Activated CD4-positive, alpha-beta T cell treated with anti-CD3 and anti-CD28 coated beads, Interleukin-2, amount 50 U/mL, for 24 hours (primary cell): Measurements from ENCODE around the gene PPIC.

Experiments used
- DNase-seq, 2 donors: peaks; one replicate each; pipeline ENCODE4 v3.0.0-alpha.2; 2020; ENCODE audit warnings: low read depth in 1 of 2, low spot score in 1 of 2

The PPIC gene

DNA sequence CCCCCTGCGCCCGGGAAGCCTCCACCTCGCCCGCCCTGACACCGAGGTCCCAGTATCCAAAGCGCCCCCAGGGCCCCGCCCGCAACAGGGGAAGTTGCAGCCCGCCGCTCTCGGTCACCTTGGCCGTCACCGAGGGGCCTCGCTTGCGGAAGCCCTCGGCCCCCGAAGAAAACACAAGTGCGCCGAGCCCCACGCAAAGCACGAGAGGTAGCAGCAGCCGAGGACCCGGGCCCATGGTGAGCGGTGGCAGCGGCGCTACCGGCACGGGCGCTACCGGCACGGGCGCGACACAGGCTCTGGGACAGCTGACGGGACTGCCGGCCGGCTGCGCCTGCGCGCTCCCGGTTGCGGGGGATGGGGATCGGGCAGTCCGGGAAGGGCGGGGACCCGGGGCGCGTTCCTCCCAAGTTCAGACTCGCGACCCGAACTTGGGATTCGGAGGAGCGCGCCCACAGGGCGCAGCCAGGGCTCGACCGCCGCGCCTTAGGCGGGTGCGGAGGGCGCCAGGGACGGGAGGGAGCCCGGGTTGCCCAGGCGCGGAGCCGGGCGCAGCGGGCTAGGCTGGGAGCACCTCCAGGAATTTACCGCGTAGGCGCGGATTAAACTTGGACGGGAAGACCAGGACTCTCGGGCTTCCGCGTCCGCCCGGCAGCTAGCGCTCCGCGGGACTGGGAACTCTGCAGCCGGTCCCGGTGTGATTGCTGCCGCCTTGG is at the start of gene PPIC:
Gene PPIC, minus strand, starts transcription at position 335 of the 713 bp plus-strand sequence. Its CDS starts 100 bp downstream, at position 235.
- no peak for DNase-seq

DNA sequence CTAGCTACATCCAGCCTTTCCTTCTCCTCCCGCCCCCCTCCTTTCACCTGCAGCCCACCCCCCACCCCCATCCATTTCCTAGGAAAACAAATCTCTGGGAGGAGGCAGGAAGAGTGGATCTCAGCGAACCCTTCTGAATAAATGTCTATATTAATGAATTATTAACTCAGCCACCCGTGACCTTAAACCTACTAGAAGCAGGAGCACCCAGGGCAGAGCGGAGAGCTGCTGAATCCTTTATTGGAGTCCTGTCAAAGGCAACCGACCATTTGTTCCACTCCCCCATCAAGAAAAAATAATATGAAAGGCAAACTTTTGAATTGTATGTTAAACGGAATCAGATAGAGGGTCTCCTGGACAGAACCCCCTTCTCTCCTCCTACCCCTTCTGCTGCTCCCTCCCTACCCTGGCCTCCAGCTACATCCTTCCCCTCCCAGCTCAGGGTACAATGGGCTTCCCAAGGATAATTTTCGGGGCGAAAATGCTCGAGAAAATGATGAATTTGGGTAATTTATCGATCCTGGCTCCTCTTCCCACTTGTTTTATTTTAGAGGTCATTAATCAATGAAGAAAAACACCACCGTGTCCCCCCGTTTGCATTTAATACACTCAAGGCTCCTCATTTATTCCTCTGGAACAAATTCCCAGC is 49.2 kb upstream of the PPIC start:
- DNase-seq, result no peak

DNA sequence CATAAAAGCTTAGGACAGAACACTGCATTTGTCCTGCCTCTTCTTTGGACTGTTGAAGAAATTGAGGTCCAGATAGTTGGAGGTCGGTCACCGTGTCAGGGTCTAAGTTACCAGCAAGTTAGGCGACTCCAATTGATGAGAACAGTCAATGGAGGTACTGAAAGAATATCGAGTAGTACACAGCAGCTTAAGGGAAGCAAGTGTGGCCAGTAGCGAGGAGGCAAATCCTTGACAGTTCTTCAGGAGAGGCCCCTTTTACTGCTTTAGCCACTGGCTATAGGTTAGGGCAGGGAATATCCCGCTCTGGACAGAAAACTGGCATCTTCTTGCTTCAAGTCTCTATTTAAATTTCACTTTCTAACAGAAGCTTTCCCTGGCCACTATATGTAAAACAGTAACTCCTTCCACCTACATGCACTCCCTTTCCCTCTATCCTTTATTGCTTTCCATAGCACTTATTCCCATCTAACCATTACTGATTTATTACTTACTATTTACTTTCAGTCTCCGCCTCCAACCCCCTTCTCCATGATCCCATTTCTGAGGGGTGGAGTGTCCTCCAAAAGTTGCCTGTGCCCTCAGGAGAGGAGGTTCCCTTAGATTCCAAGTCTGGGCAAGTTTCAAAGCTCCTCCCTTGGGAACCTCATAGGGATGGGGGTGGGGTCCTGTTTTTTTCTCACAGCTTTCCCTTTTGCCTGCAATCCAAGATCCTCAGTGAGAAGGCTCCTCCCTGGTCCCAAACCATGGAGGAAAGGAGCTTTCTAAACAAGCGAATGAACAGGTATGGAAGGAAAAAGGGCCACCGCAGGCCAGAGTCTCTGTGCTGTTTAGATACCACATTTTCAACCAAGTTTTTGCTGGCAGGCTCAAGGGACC is 48.4 kb upstream of the PPIC start:
- no peak for DNase-seq

DNA sequence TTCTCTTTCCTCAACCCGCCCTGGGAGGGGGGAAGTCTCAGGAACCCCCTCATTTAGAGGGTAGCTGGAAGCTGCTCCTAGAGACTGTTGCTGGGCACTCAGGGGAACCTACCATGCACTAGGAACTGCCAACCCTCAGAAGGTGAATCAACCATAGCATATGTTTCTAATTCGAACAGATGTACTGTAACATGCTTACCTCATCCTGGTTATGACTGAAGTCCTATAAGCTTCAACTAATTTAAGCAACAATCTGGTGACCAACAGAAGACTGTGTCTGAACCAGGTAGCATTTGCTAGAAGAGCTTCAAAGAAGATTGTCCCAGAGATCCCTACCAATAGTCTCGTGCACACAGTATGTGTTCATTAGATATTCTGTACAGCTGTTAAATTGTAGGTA is 46.8 kb upstream of the PPIC start:
- no peak for DNase-seq

DNA sequence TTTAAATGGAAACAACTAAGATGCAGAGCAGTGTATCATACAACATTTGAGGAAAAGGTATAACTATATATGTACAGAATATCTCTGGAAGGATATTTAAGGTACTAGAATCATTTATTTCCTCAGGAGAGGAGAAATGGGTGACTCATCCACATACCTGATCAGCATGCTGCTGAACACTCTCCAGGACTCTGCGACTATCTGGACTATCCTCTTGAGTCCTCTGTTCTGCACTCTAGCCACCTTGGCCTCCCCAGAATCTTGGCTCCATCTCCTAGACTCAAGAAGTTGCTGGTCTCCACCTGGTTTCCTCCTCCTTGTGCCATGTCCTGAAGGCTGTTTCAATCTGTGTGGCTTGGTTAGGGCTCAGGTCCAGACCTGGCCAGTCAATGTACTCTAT is 43.7 kb upstream of the PPIC start:
- DNase-seq, result no peak

DNA sequence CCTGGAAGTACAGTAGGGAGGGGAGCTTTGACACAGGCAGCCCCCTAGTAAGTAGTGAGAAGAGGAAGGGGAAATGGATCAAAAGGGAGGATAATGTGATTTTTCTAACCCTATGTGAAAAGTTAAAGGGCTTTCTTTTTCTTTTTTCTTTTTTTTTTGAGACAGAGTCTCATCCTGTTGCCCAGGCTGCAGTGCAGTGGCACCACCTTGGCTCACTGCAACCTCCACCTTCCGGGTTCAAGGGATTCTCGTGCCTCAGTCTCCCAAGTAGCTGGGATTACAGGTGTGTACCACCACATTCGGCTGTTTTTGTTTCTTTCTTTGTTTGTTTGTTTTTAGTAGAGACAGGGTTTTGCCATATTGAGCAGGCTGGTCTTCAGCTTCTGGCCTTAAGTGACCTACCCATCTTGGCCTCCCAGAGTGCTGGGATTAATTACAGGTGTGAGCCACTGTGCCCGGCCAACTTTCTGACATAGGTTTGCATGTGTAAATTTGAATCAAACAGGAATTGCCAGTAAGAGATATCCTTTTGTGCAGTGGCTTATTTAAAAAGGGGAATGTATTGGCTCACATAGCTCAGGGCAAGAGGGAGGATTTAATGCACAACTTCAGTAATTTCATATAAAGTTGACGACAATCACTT is 39.1 kb upstream of the PPIC start:
- no peak for DNase-seq

DNA sequence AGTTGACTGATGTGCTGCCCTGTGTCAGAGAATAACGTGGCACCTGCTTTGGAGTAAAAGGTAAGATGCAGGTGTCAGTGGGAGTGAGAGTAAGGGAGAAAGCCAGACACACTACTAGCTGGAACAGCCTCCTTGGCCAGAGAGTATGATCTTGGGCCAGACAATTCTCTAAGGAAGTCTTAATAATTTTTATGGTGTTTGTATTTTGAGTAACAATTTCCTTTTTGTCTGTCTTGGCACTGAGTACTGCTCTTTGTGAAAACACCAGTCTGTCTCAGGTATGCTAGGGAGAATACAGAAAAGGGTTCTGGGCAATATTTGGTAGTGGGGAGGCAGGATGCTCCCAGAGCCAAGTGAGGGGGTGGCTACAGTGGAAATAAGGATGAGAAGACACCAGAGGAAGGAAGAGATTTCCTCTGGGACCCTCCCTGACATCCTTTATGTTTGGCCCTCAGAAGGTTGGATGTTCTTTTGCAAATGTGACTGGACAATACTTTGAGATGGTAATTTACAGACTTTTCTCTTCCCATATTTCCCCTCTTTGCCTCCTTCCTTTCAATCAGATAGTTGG is 31.9 kb upstream of the PPIC start:
- DNase-seq, result no peak

DNA sequence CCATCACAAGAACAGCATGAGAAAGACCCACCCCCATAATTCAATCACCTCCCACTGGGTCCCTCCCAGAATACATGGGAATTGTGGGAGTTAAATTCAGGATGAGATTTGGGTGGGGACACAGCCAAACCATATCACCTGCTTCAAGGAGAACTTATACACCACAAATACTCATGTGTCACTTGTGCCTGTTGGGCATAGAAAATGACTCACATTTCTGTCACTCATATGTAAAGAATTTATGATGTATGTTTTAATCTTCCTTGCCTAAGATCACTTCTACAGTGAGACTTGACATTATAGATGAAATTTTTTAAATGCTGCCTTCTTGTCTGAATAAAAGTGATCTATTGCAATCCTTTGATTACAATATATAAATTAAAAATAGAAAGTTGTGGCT is 29.5 kb upstream of the PPIC start:
- DNase-seq, result no peak

DNA sequence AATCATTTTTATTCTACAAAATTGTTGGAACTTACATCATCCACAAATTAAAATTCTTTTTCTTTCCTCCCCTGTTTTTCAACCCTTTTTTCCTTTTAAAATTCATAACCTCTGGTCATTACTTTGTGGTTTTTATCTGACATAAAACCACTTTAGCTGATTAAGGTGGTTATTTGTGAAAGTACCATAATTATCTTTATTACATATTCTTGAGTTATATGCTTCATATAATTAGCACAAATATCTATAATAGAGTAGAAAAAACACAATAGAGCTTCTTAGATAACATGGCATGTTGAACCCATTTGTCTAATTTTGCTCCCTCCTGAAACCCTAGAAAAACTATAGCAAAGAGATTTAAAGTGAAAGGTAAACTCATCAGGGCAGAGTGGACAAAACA is 22.9 kb upstream of the PPIC start:
- DNase-seq, result no peak

DNA sequence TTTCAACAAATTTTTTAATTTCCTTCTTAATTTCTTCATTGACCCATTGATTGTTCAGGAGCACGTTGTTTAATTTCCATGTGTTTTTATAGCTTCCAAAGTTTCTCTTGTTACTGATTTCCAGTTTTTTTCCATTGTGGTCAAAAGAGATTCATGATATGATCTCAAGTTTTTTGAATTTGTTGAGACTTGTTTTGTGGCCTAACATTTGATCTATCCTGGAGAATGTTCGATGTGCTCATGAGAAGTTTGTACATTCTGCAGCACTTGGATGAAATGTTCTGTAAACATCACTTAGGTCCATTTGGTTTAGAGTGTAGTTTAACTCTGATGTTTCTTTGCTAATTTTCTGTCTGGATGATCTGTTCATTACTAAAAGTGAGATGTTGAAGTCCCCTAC is 14.7 kb upstream of the PPIC start:
- DNase-seq, result no peak

DNA sequence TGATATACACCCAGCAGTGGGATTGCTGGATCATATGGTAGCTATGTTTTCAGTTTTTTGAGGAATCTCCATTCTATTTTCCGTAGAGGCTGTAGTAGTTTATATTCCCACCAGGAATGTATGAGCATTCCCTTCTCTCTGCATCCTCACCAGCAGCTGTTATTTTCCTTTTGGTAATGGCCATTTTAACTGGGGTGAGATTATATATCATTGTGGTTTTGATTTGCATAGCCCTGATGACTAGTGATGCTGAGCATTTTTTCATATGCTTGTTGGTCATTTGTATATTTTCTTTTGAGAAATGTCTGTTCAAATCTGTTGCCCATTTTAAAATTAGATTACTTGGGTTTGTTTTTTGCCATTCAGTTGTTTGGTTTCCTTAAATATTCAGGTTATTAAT is 11.2 kb upstream of the PPIC start:
- DNase-seq, result no peak

DNA sequence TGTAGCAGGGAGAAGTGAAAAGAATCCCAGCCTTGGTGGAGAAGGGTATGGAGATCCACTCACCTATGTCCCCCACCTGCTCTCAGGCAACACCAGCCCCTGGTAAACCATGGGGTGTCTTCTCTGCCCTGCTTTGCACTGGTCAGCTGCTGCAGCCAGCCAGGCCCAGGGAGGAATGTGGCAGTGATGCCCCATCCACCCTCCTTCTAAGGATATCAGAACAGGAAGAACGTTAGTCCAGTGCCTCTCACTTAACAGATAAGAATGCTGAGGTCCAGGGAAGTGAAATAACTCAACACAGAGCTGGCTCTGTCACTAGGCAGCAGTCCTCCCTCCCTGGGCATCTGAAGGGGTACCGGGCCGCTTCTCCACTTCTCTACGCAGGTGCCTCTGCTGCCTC is 9.7 kb upstream of the PPIC start:
- DNase-seq, result no peak

DNA sequence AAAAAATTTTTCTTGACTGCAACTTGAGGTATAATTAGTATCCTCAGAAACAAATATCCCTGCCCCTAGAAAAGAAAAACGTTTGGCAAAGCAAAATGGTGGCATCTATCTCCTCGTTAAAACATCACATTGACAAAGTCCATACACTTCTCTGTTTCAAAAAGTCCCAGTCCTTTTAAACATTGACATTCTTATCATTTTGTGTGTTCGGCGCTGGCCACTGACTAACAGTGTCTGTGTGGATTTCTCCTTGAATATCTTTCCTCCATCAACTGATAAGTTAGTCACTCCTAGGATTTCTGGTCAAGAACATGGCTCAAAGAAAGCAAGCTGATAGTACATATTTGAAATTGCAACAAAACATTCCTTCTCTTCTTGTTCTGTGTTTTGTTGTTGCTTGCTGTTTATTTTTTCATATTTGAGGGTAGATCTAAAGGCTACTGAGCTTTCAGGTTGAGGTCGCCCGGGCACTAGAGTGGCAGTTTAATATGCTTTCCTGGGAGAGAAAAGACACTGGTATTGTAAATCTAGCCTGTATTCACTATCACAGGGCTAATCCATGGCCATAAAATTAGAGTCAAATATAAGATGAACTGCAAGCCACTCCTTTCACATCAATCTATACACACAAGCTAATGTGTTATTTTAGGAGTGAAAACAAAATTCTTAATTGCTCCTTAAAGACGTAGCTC is 8.5 kb upstream of the PPIC start:
- DNase-seq, result no peak

DNA sequence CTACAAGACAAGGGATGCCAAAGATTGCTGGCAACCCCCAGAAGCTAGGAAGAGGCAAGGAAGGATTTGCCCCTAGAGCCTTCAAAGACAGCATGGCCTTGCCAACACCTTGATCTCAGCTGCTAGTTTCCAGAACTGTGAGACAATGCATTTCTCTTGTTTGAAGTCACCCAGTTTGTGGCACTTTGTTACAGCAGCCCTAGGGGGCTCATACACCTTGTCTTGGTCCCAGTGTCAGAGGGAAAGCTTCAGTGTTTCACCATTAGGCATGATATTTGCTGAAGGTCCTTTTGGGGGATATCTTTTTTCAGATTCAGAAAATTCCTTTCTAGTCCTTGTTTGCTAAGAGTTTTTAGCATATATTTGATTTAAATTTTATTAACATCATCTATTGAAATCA is 3.1 kb upstream of the PPIC start:
- no peak for DNase-seq

DNA sequence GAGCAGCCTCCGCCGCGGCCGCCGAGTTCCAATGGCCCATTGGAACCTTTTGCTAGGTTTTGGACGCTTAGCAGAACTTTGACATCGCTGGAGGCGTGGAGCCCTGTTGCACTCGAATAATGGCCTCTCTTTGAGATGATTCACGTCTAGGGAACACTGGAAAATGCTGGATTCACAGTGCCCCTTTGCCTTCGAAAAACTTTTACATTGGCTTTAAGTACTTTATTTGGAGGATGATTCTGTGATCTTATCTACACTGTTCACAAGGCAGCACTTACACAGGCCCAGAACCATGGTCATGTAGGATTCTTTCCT is 536 bp upstream of the PPIC start:
- DNase-seq, result no peak

DNA sequence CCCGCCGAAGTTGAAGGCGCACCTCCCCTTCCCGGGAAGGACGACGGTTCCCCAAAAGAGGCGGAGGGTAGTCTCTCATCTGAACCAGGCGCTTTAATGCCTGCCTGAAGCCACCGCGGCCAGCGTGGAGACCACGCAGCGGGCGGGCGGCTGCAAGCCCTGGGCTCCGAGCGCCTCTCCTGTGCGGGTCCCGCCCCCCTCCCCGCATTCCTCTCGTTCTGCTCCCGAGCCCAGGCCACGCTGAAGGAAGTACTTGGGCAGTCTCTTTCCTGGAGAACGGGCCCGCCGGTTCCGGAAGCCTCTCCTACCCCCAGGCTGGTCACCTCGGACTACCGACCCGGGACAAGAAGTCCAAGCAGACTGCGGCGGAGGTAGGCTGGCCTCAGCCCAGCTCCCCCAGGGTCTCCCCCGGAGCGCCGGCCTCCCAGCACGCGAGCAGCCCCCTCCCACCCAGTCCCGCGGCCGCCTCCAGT is 571 bp downstream of the PPIC start:
- DNase-seq, result no peak

DNA sequence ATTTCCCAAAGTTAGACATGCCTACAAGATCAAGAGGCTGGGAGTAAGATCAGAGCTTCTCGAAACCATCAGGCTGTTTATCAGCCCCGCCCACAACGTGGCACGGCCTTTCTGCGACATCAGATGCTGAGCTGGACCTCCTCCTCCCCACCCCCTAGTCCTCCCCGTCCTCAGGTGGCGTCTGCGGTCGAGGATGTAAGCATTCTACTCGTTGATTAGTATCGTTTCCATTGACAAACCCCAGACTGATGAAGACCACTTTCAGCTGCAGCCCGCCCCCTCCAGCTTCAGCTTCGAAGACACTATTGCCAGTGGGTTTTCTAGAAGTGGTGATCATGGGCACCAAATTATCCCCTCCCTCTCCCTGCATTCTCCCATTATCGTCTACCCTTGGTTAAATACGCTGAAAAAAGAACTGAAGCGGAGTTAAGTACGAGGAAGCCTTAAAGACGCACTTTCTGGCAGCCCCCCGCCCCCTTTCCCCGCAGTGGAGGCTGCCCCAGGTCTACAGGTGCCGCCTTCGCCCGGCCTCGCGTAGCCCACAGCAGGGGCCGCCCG is 1.1 kb downstream of the PPIC start:
- no peak for DNase-seq

DNA sequence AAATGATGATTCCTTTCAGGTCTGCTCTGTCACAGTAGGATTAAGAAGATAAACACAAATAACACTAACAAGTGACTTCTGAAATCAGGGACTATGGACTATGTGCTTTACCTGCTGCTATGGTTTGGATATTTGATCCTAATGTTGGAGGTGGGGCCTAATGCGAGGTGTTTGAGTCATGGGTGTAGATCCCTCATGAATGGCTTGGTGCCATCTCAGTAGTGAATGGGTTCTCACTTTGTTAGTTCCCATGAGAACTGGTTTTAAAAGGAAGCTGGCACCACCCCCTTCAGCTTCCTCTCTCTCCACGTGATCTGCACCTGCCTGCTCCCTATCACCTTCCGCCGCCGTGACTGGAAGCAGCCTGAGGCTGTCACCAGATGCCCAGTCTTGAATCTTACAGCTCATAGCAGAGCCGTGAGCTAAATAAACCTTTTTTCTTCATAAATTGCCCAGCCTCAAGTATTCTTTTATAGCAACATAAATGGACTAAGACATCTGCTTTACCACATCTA is 3.3 kb downstream of the PPIC start:
- DNase-seq, result no peak

DNA sequence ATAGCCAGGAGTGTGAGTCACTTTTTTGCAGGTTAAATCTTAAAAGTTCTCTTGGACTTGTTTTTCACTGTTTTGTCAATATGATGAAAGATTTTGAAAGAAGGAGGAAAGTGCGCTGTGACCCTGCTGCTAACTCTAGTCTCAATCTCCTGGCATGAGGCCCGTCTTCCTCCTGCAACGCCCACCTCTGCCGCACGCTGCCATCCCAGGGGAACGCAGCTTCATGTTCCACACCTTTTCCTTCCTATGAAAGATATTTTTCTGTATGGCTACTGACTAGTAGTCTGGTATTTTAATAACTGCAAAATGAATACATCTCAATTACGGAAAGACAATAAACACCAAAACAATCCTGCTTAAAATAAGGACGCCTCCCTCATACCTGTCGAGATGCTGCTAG is 8.3 kb downstream of the PPIC start:
- no peak for DNase-seq

DNA sequence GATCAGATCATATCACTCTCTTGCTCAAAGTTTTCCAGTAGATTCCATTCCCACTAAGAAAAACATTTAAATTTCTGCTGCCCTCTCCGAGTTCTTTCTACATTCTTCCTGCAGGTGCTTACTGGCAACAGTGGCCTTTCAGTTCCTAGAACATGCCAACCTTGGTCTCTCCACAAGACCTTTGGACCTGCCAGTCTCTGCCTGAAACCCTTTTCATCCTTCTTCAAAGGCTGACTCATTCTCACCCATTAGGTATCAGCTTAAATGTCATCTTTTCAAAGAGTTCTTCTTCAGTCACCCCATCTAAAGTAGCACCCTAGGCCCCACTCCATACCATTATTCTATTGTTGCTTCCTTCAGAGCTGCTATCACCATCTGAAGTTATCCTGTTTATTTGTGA is 21.8 kb downstream of the PPIC start:
- no peak for DNase-seq
